HEK293T (cell line): ENCODE results near the gene TMEM161A.

Experiments used
- ARNT ChIP-seq: fragments of 450-650 bp; IDR thresholded peaks from 2 replicates; pipeline ENCODE4 v1.6.1; 2017; ENCODE audit warnings: mild to moderate bottlenecking
- FOXK2 ChIP-seq: fragments of 450-650 bp; IDR thresholded peaks from 2 replicates; pipeline ENCODE4 v1.6.1; 2016; ENCODE audit warnings: mild to moderate bottlenecking
- SP1 ChIP-seq: fragments of 450-650 bp; IDR thresholded peaks from 2 replicates; pipeline ENCODE4 v1.6.1; 2017

- TF ChIP-seq FOXK2 (no peak), ARNT (no peak), SP1 (no peak)
Observed at GRCh38 chr19:19155495-19156219, 17.4 kb upstream of the TMEM161A start.
